Heart right ventricle (tissue), 16 donors: Measurements from ENCODE around the gene CAMTA2. TPM values are rescaled to one million over a fixed set of nuclear protein-coding genes. Genes with fewer than 3 reads are reported as not detected.

ENCODE experiments used
- ATAC-seq, 8 donors: fragments of 200-7000 bp; cut with Tn5 transposase; one replicate each; pipeline ENCODE4 v1.9.1; 2020; ENCODE audit warnings: mild to moderate bottlenecking in 8 of 8, moderate library complexity in 8 of 8, moderate number of reproducible peaks in 1 of 8
- DNase-seq, 2 donors: peaks; one replicate each; pipeline ENCODE4 v3.0.0-alpha.2; 2020
- H3K27ac ChIP-seq, 10 donors: fragments of 200-600 bp; sonication (generic) in 2 of 10; one replicate each; pipeline versions ENCODE4 v1.5.0 to v1.8.0; 2020 to 2022; ENCODE audit warnings: mild to moderate bottlenecking in 3 of 10
- H3K27me3 ChIP-seq, 7 donors: fragments of 200-600 bp; one replicate each; pipeline ENCODE4 v1.8.0; 2021 to 2022; ENCODE audit warnings: mild to moderate bottlenecking in 2 of 7
- H3K36me3 ChIP-seq, 9 donors: fragments of 200-600 bp; sonication (generic) in 1 of 9; one replicate each; pipeline versions ENCODE4 v1.5.0 to v1.8.0; 2020 to 2022; ENCODE audit warnings: mild to moderate bottlenecking in 2 of 9
- H3K4me1 ChIP-seq, 9 donors: fragments of 200-600 bp; sonication (generic) in 1 of 9; one replicate each; pipeline versions ENCODE4 v1.5.0 to v1.8.0; 2020 to 2022; ENCODE audit warnings: mild to moderate bottlenecking in 4 of 9
- H3K4me3 ChIP-seq, 10 donors: fragments of 200-600 bp; sonication (generic) in 2 of 10; one replicate each; pipeline versions ENCODE4 v1.5.0 to v1.8.0; 2020 to 2022; ENCODE audit warnings: mild to moderate bottlenecking in 7 of 10, moderate library complexity in 2 of 10
- H3K9me3 ChIP-seq, 11 donors: fragments of 200-600 bp in 10 of 11; sonication (generic) in 2 of 11; one replicate each; pipeline versions ENCODE4 v1.5.0 to v1.8.0; 2013 to 2022; ENCODE audit warnings: mild to moderate bottlenecking in 2 of 11, control low read depth in 1 of 11, moderate library complexity in 1 of 11
- CTCF ChIP-seq, 9 donors: fragments of 200-600 bp; sonication (generic) in 2 of 9; IDR thresholded peaks; one replicate each; pipeline versions ENCODE4 v1.5.0 to v1.8.0; 2021 to 2022; ENCODE audit warnings: antibody characterized with exemption in 9 of 9, mild to moderate bottlenecking in 5 of 9, moderate library complexity in 1 of 9
- WGBS, 2 donors: extraction: QIAGEN DNeasy Blood & Tissue Kit; methylation state at CpG; one replicate each; pipeline ENCODE4 v1.1.7; 2013; ENCODE audit warnings: inconsistent platforms in 1 of 2; 5-methylcytosine and 5-hydroxymethylcytosine counted together
- intact Hi-C, 10 donors: fragments of 100-400 bp; cut with DNase I; formaldehyde crosslinking; loops; one replicate each; pipeline versions ENCODE4 v1.11.1 to v1.14.2; 2022
- polyA plus RNA-seq, 2 donors: library from polyadenylated mRNA; stranded (reverse); fragments of 200-250 nt; gene quantifications; one replicate each; pipeline ENCODE4 v1.2.3, GENCODE V29; 2013
- total RNA-seq, 10 donors: library from RNA; stranded (reverse); fragmentation: NEBNext Ultra II Directional in 3 of 10; extraction: Animal tissue kit (Norgen Biotek cat#: 25700) in 3 of 10; gene quantifications; one replicate each; pipeline versions ENCODE4 v1.2.1 to v1.2.4, GENCODE V29; 2021 to 2023
- donor health status: Arrhythmogenic right ventricular cardiomyopathy.
- donor health status: ischemic (EF 13 %, LVEDD 7.1; RV severe dilation, severe dysfunction).
- donor health status: healthy with polysubstance abuse.
- donor health status: DM: no; HTN: yes; CAD: no.
- donor health status: DM: no; HTN: no; CAD: no.
- donor health status: ischemic (EF 25% LVEDD 6.9; RV normal size, moderate dysfunction).
- donor health status: ischemic (EF 25% LVEDD 5.7; RV mildly dilated, moderate dysfunction).
- donor health status: healthy.
- donor health status: DM: yes; HTN: yes; CAD: no.
- donor health status: Ischemic cardiomyopathy.
- donor health status: ischemic (EF 35%, LVEDD 5.7; RV mildly dilated, moderate dysfunction).
- donor health status: nonischemic (EF 11% LVEDD 7.7; RV severe dilation, severe dysfunction).
- donor health status: DM: yes; HTN: yes; CAD: no.
- donor health status: PGD.
- donor health status: ischemic (EF 29% LVEDD 5.4; RV normal size, mild dysfunction).
- donor health status: nonischemic (EF 23%, LVEDD 6.1; RV moderate dilation, normal function).

CAMTA2 gene
- total and polyA plus RNA-seq, 12 donors = 26.0 to 74.3 (median 34.3) TPM

DNA sequence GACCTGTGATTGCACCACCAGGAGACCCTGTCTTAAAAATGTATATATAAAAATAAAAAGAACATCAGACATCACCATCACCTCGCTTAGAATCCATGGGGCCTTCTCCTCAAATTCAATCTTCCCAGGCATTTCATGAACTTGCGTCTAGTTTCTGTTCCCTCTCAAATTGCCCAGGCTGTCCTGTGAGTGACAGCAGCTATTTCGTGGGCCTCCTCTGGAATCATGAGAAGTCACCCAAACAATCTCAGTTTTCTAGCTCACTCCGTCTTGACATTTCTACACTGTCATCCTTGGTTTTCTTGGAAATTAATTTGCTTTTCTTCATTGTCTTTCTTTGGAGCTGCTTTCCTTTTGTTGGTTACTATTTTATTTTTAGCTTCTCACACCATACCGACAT is 40.4 kb upstream of the CAMTA2 start:
- 68 to 73% methylated on average over 5 of the region's 5 CpGs for WGBS, 2 donors
- Histone ChIP-seq H3K4me3 (no peak overlapping the region), H3K27me3 (no peaks in the 10 kb centered on the region), H3K4me1 (peaks cover 0 to 19% (median 7%) of the 10 kb centered on the region in 9 donors), H3K9me3 (no peaks in the 10 kb centered on the region), H3K27ac (no peak overlapping the region), H3K36me3 (peaks cover 0 to 24% (median 12%) of the 10 kb centered on the region in 9 donors)
- no peak for TF ChIP-seq CTCF (IDR thresholded peaks at IDR 0.05)
- intact Hi-C loops = loop anchor here in 1 of 10 donors (5.0 kb wide), 1 partner anchor 34 kb away; no protein-coding TSS in a partner anchor
- DNase-seq (no peak), ATAC-seq (no peak)

DNA sequence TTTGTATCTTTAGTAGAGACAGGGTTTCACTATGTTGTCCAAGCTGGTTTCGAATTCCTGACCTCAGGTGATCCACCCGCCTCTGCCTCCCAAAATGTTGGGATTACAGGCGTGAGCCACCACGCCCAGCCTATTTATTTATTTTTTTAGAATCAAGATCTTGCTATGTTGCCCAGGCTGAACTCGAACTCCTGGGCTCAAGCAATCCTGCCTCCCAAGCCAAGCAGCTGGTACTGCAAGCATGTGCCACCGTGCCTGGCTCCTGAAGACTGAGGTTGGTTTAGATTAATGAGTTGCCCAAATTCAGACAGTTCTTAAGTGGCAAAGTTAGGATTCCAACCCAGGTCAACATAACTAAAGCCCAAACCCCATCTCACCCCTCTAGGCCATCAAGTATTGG is 39.8 kb upstream of the CAMTA2 start:
- WGBS, 2 donors = 83 to 93% methylated on average over 6 of the region's 6 CpGs
- Histone ChIP-seq H3K36me3 (peaks cover 0 to 30% (median 18%) of the 10 kb centered on the region in 9 donors), H3K4me1 (peaks cover 0 to 19% (median 7%) of the 10 kb centered on the region in 9 donors), H3K9me3 (no peaks in the 10 kb centered on the region), H3K27me3 (no peaks in the 10 kb centered on the region), H3K27ac (no peak overlapping the region), H3K4me3 (no peak overlapping the region)
- no peak for TF ChIP-seq CTCF (IDR thresholded peaks at IDR 0.05)
- ATAC-seq (no peak), DNase-seq (no peak)
- intact Hi-C loops = loop anchor here in 1 of 10 donors (5.0 kb wide), 1 partner anchor 35 kb away; no protein-coding TSS in a partner anchor

GRCh38 chr17:5024604-5025003 is 37.1 kb upstream of the CAMTA2 start:
- intact Hi-C loops = loop anchor here in 1 of 10 donors (5.0 kb wide), 1 partner anchor 38 kb away; no protein-coding TSS in a partner anchor
- H3K9me3 ChIP-seq = no peaks in the 10 kb centered on the region
- no peaks in the 10 kb centered on the region for H3K27me3 ChIP-seq
- peak in 1 of 8 donors; percentile 4 for ATAC-seq
- H3K36me3 ChIP-seq = peaks cover 0 to 57% (median 41%) of the 10 kb centered on the region in 9 donors
- DNase-seq = no peak
- TF ChIP-seq CTCF (IDR thresholded peaks at IDR 0.05) = no peak
- 95 to 99% methylated on average over 4 of the region's 4 CpGs for WGBS, 2 donors
- peaks cover 0 to 12% (median 0%) of the 10 kb centered on the region in 9 donors for H3K4me1 ChIP-seq
- no peak overlapping the region for H3K4me3 ChIP-seq
- no peak overlapping the region for H3K27ac ChIP-seq

GRCh38 chr17:5023588-5024147 is 36.2 kb upstream of the CAMTA2 start:
- ATAC-seq = peak in 2 of 8 donors; percentile 3 to 19
- TF ChIP-seq CTCF (IDR thresholded peaks at IDR 0.05) = no peak
- 92 to 93% methylated on average over 29 of the region's 29 CpGs for WGBS, 2 donors
- no peak for DNase-seq
- peaks cover 0 to 66% (median 46%) of the 10 kb centered on the region in 9 donors for H3K36me3 ChIP-seq
- no peaks in the 10 kb centered on the region for H3K27me3 ChIP-seq
- no peaks in the 10 kb centered on the region for H3K9me3 ChIP-seq
- intact Hi-C loops = no loop called here
- H3K4me1 ChIP-seq = peaks cover 0 to 12% (median 0%) of the 10 kb centered on the region in 9 donors
- H3K27ac ChIP-seq = no peak overlapping the region
- H3K4me3 ChIP-seq = no peak overlapping the region
